VCaP (cell line): ENCODE data around the gene SLC35D3.
"Not testable (repeated sequence)": the region's sequence is repeated elsewhere in the genome, so short reads cannot be mapped to it uniquely, and the experiment has no call there.

Experiments used
- H3K27ac ChIP-seq: fragments of 450-650 bp; 2 replicates; pipeline ENCODE4 v1.5.1; 2017
- TF ChIP-seq, protein P1 (sequence below): fragments of 450-650 bp; conservative IDR thresholded peaks from 2 replicates; pipeline ENCODE4 v1.5.1; 2017; ENCODE audit warnings: mild to moderate bottlenecking, moderate library complexity

Gene SLC35D3, protein sequence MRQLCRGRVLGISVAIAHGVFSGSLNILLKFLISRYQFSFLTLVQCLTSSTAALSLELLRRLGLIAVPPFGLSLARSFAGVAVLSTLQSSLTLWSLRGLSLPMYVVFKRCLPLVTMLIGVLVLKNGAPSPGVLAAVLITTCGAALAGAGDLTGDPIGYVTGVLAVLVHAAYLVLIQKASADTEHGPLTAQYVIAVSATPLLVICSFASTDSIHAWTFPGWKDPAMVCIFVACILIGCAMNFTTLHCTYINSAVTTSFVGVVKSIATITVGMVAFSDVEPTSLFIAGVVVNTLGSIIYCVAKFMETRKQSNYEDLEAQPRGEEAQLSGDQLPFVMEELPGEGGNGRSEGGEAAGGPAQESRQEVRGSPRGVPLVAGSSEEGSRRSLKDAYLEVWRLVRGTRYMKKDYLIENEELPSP

DNA sequence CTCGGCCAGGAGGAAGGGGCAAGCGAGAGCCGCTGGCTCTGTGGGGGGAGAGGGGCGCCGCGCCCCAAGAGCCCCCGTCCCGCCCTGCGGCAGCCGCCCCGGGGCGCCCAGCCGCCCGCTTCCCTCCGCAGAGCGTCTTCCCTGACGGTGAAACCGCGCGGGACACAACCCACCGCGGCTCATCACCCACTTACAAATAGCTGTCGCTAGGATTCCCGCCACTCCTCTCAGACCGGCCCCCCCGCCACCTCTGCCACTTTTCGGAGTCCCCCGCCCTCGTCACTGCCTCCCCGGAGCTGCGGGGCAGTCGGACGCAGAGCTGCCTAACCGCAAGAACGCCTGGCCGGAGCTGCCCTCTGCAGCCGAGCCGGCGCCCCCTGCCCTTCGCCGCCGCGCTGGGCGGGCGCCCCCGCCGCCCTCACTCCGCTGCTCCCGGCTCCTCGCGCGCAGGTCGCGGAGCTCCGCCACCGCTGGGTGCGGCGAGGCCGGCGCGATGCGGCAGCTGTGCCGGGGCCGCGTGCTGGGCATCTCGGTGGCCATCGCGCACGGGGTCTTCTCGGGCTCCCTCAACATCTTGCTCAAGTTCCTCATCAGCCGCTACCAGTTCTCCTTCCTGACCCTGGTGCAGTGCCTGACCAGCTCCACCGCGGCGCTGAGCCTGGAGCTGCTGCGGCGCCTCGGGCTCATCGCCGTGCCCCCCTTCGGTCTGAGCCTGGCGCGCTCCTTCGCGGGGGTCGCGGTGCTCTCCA lies at the start of gene SLC35D3:
SLC35D3 (plus strand) TSS at position 366 of the 749 bp plus-strand sequence; CDS start at position 494, 128 bp downstream.
- H3K27ac ChIP-seq = peak within 1 kb of the TSS; percentile 37; the same call in 1 of the 2 replicates
- TF ChIP-seq, protein P1, sequence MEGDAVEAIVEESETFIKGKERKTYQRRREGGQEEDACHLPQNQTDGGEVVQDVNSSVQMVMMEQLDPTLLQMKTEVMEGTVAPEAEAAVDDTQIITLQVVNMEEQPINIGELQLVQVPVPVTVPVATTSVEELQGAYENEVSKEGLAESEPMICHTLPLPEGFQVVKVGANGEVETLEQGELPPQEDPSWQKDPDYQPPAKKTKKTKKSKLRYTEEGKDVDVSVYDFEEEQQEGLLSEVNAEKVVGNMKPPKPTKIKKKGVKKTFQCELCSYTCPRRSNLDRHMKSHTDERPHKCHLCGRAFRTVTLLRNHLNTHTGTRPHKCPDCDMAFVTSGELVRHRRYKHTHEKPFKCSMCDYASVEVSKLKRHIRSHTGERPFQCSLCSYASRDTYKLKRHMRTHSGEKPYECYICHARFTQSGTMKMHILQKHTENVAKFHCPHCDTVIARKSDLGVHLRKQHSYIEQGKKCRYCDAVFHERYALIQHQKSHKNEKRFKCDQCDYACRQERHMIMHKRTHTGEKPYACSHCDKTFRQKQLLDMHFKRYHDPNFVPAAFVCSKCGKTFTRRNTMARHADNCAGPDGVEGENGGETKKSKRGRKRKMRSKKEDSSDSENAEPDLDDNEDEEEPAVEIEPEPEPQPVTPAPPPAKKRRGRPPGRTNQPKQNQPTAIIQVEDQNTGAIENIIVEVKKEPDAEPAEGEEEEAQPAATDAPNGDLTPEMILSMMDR = peak; percentile 5; the same call in 1 of the 2 replicates

- no peak overlapping the region for H3K27ac ChIP-seq
Measured at GRCh38 chr6:136873748-136874147, 48.4 kb upstream of the SLC35D3 start.

DNA sequence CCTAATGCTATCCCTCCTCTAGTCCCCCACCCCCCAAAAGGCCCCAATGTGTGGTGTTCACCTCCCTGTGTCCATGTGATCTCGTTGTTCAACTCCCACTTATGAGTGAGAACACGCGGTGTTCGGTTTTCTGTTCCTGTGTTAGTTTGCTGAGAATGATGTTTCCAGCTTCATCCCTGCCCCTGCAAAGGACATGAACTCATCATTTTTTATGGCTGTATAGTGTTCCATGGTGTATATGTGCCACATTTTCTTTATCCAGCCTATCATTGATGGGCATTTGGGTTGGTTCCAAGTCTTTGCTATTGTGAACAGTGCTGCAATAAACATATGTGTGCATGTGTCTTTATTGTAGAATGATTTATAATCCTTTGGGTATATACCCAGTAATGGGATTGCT lies 45.6 kb upstream of the SLC35D3 start:
- not testable (repeated sequence) for H3K27ac ChIP-seq

More at GRCh38 chr6:136873748-136874147, 48.4 kb upstream of the SLC35D3 start:
- TF ChIP-seq, protein P1 = no peak

- TF ChIP-seq, protein P1 = no peak
Measured at GRCh38 chr6:136880748-136881460, 41.2 kb upstream of the SLC35D3 start.

GRCh38 chr6:136886091-136886490 lies 36.0 kb upstream of the SLC35D3 start:
- TF ChIP-seq, protein P1 = no peak
- H3K27ac ChIP-seq = no peak overlapping the region

More at GRCh38 chr6:136880748-136881460, 41.2 kb upstream of the SLC35D3 start:
- no peak overlapping the region for H3K27ac ChIP-seq

DNA sequence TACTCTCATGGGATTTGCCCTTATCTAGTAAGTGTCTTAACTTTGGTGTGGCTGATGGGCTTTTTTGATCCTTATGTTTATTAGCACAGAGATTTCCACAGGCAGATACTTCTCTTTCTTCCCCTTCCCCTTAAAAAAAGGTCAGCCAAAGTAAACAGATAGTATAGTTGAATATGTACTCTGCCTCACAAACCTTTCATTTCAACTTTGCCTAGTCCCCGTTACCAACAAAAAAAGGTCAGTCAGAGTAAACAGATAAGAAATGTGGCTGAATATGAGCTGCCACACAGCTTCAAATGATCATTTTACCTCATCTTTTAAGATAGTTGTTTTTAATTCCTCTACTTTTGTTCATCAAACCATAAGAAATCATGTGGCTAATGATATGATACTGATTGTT lies 34.1 kb upstream of the SLC35D3 start:
- H3K27ac ChIP-seq = peak overlapping the region; percentile 55

More for the DNA sequence above, 34.1 kb upstream of the SLC35D3 start:
- TF ChIP-seq, protein P1 = no peak
